Measurements from ENCODE around the gene MTCH2. TPM values are rescaled to one million over a fixed set of nuclear protein-coding genes. Genes with fewer than 3 reads are reported as not detected.
A peak's percentile ranks its signal among the peaks of the same experiment; 100 is the strongest.

Gene MTCH2
- total RNA-seq, 1 experiment from 2014 or later, result 160 TPM

GRCh38 chr11:47578524-47579494 is 63.5 kb downstream of the MTCH2 start, which contains the start of the genes KBTBD4 and NDUFS3 (continued):
- no peak for TF ChIP-seq ATF6 (CRISPR knock-in tag; IDR thresholded peaks at IDR 0.05)

GRCh38 chr11:47577460-47578041 is 64.8 kb downstream of the MTCH2 start:
- ATAC-seq (no peak), DNase-seq (ENCODE audit: low spot score) (no peak)
- POLR2A ChIA-PET, result interaction anchor here (0.6 to 1.7 kb wide), 2 partner anchors 12 to 32 kb away, joined by 4 to 6 read pairs; partner anchors contain the start of gene PTPMT1
- CTCF ChIA-PET, result interaction anchor here (0.8 kb wide), 1 partner anchor 26 kb away, joined by 3 read pairs; no protein-coding TSS in a partner anchor
- Mint-ChIP-seq H3K4me3 (peak overlapping the region; percentile 93), H3K27me3 (ENCODE audit: low read depth) (no peaks in the 10 kb centered on the region; the same call in 1 of the 2 replicates), H3K36me3 (peaks cover 56% of the 10 kb centered on the region), H3K27ac (peak overlapping the region; percentile 70; the same call in 1 of the 2 replicates), H3K4me1 (peaks cover 18% of the 10 kb centered on the region), H3K9me3 (no peaks in the 10 kb centered on the region)
- no peak for TF ChIP-seq ATF3 (CRISPR knock-in tag; conservative IDR thresholded peaks at IDR 0.05)
- TF ChIP-seq ATF6 (CRISPR knock-in tag; IDR thresholded peaks at IDR 0.05), result no peak
- TF ChIP-seq ELF4 (CRISPR knock-in tag; IDR thresholded peaks at IDR 0.05; ENCODE audit: low read depth), result no peak
- no peak for TF ChIP-seq NFYB (CRISPR knock-in tag; conservative IDR thresholded peaks at IDR 0.05; ENCODE audit: low read depth)
- no peak for TF ChIP-seq OVOL2 (CRISPR knock-in tag; IDR thresholded peaks at IDR 0.05; ENCODE audit: borderline replicate concordance)
- no peak for TF ChIP-seq MLX (CRISPR knock-in tag; IDR thresholded peaks at IDR 0.05)
- TF ChIP-seq NFATC4 (CRISPR knock-in tag; IDR thresholded peaks at IDR 0.05), result no peak
- TF ChIP-seq JUN (CRISPR knock-in tag; IDR thresholded peaks at IDR 0.05), result no peak
- no peak for TF ChIP-seq E2F4 (CRISPR knock-in tag; IDR thresholded peaks at IDR 0.05; ENCODE audit: borderline replicate concordance, low read depth)
- no peak for TF ChIP-seq STAT6 (CRISPR knock-in tag; conservative IDR thresholded peaks at IDR 0.05; ENCODE audit: low read depth)
- TF ChIP-seq TP53 (CRISPR knock-in tag; IDR thresholded peaks at IDR 0.05), result no peak
- no peak for TF ChIP-seq NFE2L1 (CRISPR knock-in tag; IDR thresholded peaks at IDR 0.05)
- TF ChIP-seq NR1H2 (CRISPR knock-in tag; IDR thresholded peaks at IDR 0.05), result no peak
- TF ChIP-seq IRF1 (CRISPR knock-in tag; IDR thresholded peaks at IDR 0.05), result no peak
- TF ChIP-seq ZNF671 (CRISPR knock-in tag; IDR thresholded peaks at IDR 0.05), result no peak
- no peak for TF ChIP-seq MXD4 (CRISPR knock-in tag; IDR thresholded peaks at IDR 0.05; ENCODE audit: borderline replicate concordance)

Measured in WTC11 (cell line).